ENCODE results near the gene MTFMT.
"Not testable (repeated sequence)": the region's sequence is repeated elsewhere in the genome, so short reads cannot be mapped to it uniquely, and the experiment has no call there.

Gene MTFMT

DNA sequence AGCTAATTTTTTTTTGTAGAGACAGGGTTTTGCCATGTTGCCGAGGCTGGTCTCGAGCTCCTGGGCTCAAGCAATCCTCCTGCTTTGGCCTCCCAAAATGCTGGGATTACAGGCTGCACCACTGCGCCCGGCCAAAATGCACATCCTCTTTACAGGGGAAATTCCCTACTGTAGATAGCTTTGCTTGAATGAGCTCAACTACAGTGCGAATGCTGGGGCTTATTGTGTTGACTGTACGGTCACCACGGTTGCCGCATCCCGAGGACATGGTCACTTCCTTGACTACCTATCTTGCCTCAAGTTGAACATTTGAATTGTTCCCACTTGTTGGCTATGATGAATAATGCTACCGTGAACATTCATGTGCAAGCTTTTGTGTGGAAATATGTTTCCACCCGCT lies 5.3 kb upstream of the MTFMT start:
- no peak for DNase-seq

DNA sequence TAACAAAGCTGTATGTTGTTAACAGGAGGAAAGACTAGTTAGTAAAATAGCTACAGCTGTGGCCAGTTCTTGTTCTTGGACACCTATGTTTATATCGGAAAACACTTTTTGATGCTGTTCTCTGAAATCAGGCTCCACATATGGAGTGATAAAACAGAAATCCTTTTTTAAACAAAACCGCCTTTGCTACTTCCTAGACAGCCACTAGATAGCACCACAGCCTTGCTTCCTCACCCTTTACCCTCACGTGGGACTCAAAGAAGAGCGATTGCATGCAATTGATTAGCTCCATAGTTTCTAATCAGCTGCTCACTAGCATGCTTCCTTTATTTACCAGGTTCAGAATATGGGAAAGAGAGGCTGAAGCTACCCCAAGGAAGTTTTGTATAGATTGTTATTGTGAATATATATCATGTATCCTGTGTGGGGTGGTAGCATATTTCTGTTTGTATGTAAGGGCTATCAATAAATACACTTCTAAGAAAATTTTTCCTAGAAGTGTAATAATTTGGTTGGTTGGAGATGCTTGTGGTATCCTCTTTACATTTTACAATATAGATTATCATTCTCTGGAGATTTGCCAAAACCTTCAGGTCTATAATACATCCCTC lies 4.3 kb upstream of the MTFMT start:
- peak; percentile 51 for DNase-seq

DNA sequence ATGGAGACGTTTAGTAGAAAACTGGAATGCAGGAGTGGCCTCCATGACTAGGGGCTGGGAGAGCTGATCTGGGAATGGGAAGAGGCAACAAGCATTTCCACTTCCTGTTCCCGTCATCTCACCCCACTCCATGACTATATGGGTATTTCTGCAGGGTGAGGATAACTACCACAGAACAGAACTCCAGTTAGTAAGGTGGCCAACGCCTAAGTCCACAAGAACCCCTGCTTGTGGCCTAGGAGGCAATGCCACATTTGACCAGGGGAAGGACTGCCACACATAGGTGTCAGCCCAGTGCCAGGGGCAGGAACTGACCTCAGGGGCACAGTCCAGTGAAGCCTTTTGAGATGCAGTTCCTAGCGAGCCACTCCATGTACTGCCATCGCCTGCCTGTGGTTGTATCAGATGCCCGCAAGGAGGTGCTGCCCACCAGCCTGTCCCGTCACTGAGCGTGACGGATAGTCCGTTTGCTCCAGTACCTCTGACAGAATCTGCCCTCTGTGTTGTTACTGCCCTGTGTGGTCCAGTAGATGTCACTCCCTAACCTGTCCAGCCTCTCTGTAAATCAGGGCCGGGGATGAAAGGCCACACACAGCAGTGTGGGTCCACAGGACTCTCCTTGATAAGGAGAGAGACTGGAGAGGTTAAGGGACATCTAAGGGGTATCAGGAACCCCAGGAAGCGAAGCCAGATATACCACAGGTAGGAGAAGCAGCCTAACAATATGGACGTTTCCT lies 3.5 kb upstream of the MTFMT start:
- DNase-seq: peak; percentile 40

DNA sequence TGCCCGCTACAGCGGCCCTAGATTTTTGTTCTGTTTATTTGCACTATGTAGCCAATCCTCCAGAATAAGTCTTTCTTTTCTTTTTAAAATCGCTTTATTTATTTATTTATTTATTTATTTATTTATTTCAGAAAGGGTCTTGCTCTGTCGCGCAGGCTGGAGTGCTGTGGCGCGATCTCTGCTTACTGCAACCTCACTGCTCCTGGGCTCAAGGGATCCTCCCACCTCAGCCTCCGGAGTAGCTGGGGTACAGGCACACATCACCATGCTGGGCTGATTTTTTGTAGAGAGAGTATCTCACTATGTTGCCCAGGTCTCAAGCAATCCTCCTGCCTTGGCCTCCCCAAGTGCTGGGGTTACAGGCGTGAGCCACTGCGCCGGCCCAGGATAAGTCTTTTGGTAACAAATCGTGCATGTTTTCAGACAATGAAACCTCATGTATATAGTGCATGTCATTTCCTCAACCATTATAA lies 333 bp upstream of the MTFMT start:
- no peak for DNase-seq

DNA sequence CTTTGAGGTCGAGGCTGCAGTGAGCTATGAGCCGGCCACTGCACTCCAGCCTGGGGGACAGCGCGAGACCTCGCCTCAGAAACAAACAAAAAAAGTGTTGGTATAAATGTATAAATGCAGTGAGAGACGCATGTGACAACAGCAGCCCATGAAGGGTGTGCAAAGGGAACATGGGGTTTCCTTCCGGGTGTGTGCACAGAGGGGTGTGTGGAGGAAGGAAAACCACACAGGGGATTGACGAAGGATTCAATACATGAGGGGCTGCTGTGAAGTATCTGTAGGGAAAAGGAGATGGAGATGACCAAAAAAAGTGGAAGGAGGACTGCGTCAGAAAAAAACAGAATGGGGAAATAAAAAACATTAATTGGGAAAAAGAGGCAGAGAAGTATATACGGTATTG lies 1.1 kb downstream of the MTFMT start:
- DNase-seq: peak; percentile 13

DNA sequence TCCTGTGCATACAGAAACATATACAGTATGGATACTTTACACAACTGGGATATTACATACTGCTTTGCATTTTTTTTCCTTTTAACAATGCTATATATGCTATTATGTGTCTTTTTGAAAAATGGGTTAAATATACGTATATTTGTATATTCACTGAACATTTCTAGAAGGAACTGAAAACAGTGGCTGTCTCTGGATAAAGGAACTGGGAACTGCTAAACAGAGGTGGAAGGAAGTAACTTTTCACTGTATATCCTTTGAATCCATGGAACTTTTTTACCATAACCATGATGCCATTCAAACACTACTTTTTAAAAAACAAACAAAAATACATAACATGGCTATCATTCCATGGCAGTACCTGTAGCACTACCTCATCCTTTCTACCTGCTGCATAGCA lies 1.8 kb downstream of the MTFMT start:
- DNase-seq: no peak

DNA sequence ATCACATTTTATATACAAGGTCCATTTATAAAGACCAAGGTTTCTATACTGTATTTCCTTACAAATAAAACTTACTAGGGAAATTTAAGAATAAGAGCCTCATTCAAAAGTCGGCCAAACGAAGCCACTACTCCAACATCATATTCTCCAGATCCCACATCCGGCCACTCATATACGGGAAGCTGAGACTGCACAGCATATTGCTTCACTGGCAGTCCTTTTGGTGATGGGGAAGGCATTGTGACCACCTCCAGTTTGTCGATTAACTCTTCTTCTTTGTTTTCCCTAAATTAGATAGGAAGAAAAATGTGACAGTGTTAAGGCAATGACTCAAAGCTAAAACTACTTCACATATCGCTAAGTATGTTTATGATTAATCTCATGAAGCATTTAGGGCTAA lies 2.7 kb downstream of the MTFMT start:
- no peak for DNase-seq

DNA sequence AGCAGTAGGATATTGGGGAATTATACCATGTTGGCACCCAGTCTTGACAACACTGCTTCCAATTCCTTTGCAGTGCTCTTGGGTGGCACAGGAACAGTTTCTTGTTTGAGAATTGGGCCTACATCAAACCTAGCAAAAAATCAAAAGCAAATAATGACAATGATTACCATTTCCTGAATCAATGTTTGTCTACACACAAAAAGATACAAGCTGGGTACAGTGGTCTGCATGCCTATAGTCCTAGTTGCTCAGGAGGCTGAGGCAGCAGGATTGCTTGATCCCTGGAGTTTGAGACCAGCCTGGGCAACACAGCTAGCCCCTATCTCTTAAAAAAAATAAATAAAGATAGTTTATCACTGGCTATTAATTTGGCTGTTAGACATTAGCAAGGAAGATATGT lies 8.0 kb downstream of the MTFMT start:
- DNase-seq: no peak

DNA sequence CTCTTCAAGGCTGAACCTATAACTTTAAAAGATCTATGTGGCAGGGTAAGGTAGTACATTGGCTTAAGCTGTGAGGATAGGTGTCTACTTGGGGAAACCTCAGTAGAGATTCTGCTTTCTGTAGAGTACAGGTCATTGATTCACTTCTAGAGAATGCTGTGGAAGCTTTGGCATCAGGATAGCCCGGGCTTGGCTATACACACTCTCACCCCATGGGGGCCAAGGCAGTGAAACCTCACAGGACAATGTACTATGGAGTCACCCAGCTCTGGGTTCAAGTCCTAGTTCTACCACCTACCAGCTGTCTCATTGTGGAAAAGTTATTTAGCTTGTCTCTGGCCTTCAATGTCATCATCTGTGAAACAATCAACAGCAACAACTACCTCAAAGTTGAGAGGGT lies 9.0 kb downstream of the MTFMT start:
- no peak for DNase-seq

DNA sequence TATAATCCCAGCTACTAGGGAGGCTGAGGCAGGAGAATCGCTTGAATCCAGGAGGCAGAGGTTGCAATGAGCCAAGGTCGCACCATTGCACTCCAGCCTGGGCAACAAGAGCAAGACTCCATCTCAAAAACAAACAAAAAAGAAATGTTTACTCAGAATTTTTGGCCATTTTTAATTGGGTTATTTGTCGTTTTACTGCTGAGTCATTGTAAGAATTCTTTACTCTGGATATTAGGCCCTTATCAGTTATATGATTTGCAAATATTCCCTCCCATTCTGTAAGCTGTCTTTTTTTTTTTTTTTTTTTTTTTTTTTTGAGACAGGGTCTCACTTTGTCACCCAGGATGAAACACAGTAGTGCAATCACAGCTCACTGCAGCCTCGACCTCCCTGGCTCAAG lies 18.2 kb downstream of the MTFMT start:
- not testable (repeated sequence) for DNase-seq

DNA sequence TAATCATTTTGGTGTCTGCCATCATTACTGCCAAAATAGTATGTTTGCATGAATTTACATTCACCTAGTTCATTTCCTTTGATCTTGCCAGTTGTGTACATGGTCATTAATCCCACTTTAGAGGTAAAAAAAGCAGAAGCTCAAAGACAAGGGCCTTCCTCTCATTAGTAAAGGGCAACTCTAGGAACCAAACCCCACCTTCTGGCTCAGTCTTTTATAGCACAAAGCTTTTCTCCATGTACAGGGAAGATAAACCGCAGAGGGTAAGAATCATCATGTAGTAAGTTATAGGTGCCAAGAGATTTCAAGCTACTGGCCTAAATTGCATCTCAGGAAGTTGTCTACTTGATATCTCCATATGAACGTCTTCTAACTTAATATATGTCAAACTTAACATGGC lies 20.5 kb downstream of the MTFMT start:
- no peak for DNase-seq

DNA sequence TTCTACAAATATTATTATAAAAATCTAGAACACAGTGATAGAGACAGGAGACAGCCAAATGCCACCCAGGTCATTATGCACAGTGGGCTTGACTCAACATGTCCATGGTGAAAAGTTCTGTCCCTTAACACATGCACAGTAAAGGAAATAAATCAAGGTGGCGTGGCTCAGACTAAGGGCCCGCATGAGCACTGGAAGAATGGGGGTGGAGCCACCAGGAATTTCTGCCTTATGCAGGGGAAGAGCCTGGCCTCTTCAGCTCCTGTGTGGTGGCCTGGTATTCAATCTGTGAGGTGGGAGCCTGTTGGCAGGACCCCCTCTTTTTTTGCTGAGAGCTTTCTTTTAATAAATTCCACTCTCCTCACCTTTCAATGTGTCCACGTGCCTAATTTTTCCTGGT lies 22.6 kb downstream of the MTFMT start:
- no peak for DNase-seq

DNA sequence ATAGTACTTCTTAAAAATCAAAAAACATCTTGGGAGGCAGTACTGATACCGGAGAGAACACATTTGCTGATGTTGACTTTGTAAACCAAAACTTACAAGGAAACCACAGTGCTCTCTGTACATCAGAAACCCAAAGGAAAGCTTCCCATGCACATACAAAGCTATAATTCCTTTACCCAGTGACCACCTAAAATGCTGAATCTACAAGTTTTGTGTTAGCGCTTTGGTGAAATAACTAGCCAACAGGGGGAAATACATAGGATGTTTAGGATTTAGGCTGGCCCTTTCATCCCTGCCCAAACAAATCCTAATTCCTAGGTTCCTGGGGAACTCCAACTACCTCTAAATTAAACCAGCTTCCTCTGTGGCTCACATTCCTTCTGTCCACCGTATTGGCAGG lies 24.4 kb downstream of the MTFMT start:
- DNase-seq: no peak

DNA sequence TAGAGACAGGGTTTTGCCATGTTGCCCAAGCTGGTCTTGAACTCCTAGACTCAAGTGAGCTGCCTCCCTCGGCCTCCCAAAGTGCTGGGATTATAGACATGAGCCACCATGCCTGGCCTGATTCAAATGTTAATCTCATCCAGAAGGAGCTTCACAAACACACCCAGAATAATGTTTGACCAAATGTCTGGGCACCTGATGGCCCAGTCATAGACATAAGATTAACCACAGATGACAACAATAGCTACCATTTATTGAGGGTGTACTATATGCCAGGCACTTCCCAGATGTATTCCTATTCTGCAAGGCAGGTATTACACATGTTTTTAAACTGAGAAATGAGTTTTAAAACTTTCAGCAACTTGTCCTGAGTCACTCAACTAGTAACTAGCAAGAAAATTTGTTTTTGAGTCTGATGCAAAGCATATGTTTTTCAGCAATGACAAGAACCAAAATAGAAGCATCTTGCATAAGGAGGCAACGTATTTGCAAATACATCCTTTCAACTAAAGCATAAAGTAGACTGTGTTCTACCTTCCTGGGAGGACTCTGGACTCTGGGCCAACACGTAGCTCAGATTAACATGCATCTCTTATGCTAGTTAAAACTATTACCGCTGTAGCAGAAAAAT lies 31.6 kb downstream of the MTFMT start:
- DNase-seq: no peak

DNA sequence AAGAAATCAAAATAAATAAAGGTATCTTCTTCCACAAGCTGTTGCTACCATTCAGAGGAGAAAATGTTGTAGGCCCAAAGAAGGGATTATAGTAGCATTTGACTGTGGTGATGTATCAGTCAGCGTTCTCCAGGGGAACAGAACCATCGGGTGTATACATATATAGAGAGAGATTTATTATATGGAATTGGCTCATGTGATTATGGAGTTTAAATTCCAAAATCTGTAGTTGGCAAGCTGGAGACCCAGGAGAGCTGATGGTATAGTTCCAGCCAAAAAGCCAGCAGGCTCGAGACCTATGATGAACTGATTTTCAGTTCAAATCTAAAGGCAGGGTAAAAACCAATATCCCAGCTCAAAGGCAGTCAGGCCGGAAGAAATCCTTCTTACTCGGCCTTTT lies 32.4 kb downstream of the MTFMT start:
- no peak for DNase-seq

DNA sequence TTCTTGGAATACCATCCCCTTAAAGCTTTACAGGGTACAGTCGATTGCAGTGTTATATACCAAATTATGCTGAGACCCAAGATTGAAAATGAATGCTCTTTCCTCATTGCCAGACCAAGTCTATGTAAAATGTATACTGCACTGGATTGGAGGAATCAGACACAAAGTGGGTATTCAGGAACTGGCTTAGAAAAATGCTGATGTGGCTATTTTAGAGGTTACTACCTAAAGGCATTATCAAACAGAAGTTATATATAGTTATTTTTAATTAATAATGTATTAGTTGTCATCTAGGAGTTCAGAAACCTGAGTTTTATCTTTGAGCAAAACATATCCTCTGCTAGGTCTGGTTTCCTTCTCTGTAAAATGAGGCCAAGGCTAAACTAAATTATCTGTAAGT lies 36.1 kb downstream of the MTFMT start:
- DNase-seq: no peak

DNA sequence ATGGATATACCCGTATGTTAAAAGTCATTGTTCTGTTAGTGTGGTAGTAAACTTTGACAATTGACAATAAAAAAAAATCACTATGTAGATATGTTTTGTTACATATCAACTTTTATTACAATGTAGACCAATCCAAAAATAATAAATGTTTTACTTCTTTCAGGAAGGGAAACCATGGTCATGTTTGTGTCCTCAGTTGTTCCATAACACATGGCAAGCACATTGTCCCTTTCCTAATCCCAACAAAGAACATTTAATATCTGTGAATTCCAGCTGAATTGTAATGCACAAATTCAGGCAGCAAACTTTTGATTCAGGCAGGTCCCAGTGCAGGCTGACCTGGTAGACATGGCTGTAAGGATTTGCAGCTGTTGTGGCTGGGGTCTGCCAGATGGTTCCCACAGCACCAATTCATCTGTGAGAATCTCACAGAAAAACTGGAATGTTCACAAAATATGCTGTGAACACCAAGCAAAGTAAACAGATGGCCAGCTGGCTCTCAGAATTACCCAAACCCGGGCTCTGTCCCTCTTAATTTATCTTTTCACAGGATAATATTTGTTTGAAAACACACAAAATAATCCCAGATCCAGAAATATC lies 37.8 kb downstream of the MTFMT start:
- no peak for DNase-seq

DNA sequence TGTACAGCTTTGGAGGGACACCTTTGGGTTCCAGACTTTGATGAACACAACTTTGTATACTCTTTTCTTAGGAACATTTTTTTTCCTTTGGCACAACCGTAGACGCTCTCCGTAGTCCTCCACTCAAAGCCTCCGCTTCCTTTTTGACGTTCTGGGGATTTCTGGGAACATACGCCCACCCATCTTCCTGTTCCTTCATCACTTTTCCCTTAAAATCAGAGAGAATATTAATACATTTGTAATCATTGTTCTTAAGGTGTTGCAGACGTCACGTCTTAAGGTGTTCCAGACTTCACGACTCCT lies 39.3 kb downstream of the MTFMT start:
- no peak for DNase-seq

DNA sequence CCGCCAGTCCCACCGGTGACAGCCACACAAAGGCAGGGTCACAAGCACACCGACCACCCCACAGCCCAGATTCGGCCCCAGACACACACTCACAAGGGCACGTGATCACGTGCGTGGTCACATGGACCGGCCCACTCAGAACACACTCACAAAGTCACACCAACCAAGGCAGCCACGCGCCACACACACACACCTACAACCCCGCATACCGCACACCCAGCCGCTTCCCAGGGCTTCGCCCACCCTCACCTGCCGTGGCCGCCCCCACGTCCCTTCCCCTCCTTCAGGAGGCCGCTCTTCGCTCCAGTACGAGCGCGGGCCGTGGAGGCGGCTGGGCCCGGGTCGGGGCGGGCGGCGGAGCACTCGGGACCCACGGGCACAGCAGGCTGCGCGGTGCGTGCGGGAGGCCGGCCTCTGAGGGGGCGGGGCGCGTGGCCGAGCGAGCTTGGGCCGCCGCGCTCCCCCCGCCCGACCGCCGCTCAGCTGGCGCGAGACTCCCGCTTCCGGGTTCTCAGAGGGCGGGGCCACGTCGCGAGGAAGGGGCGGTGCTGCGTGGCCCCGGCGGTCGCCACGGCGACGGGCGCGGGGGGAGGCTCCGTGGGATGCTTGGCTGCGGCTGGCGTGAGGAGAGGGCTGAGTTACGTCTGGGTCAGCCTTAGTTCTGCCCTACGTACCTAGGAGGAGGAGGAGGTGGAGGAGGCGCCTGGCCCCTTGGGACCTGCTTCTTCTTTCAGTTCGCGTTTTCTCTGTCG lies 39.8 kb downstream of the MTFMT start, which contains the start of gene SPG21:
SPG21 (minus strand) TSS at position 499 of the 752 bp plus-strand sequence. CDS start 6,345 bp downstream, outside the sequence.
- peak; percentile 93 for DNase-seq

DNA sequence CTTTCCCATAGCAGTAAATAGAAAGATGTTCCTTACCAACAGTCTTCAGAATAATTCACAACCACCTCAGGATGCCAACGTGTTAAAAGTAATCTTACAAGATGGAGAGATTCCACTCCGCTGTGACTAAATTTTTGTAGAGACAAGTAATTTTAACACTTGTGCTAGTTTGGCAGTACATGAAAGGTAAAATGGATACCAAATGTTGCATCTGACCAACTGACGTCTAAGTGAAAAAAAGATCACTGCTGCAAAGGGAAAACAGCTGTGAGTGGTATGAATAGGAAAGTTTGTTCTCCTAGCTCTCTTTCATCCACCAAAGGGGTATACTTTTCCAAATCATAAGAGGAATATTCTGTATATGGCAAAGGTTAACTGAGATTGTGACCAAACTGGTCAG lies 42.3 kb downstream of the MTFMT start:
- DNase-seq: no peak

DNA sequence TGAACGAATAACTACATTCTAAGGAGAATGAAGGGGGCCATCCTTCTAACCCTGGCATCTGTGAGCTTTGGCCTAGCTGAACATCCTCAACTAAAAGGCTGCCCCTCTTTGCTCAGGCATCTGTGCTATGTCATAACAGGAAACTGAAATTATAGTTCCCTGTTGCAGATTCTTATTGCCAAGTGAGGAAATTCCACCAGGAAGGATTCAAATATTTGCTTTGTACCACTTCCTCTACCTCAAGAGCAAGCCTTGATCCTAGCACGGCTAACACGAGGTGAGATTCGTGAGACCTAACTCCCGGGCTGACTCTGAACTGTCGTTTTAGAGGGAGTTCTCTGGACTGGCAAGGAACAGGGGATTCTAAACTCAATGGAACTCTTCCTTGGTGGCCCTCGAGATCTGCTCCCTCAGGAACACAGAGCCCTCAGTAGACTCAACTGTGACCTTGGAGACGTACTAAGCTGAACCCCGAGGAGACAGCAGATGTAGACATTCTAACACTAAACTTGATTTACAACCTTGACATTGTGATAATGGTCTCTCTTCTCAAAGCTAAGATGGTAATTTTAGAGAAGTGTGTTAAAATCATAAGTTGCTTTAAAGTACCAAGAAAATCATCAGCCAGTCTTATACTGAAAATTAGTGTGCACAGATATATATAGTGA lies 43.9 kb downstream of the MTFMT start:
- DNase-seq: peak; percentile 5

DNA sequence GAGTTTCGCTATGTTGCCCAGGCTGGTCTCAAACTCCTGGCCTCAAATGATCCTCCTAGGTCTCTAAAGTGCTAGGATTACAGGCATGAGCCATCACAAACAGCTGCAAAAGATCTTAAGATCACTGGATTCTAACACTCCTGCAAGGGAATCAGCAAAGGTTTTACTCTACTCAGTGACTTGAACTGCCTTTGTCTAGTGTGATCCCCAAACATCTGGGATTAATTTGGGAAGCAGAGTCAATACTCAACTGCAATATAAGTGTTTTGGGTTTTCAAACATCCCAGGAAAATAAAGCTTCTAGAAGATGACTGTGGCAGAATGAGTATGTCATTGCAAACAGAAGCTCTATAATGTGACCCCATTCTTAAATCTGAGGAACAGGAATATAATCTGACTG lies 47.0 kb downstream of the MTFMT start:
- no peak for DNase-seq

All from CD4-positive, alpha-beta T cell treated with Interleukin-21 for 1 hour (primary cell).